WERI-Rb-1 (cell line): ENCODE measurements around the gene FGFR2.

Source experiments
- DNase-seq: peaks from one replicate; pipeline ENCODE4 v3.0.0-alpha.2; 2020
- H3K27ac ChIP-seq: fragments of 250-450 bp; sonication (Bioruptor Pico); 2 replicates; pipeline ENCODE4 v1.5.1; 2020; ENCODE audit warnings: mild to moderate bottlenecking, moderate library complexity
- H3K27me3 ChIP-seq: fragments of 250-450 bp; sonication (Bioruptor Pico); 2 replicates; pipeline ENCODE4 v1.5.1; 2021; ENCODE audit warnings: mild to moderate bottlenecking, low read depth, moderate library complexity; ENCODE audit not compliant: insufficient read depth, severe bottlenecking
- H3K36me3 ChIP-seq: fragments of 250-450 bp; sonication (Bioruptor Pico); 2 replicates; pipeline ENCODE4 v1.5.1; 2020; ENCODE audit warnings: mild to moderate bottlenecking, moderate library complexity
- H3K4me3 ChIP-seq: 2 replicates; pipeline ENCODE4 v1.5.1; 2011; ENCODE audit warnings: low read depth, mild to moderate bottlenecking, control low read depth, low read length
- H3K9me3 ChIP-seq: fragments of 250-450 bp; sonication (Bioruptor Pico); 2 replicates; pipeline ENCODE4 v1.5.1; 2021; ENCODE audit warnings: mild to moderate bottlenecking, moderate library complexity; ENCODE audit not compliant: severe bottlenecking
- TF ChIP-seq, protein P1 (sequence below): IDR thresholded peaks from 2 replicates; pipeline ENCODE4 v1.5.1; 2011; ENCODE audit warnings: low read depth, mild to moderate bottlenecking, control low read depth, inconsistent platforms, low read length

The FGFR2 gene

DNA sequence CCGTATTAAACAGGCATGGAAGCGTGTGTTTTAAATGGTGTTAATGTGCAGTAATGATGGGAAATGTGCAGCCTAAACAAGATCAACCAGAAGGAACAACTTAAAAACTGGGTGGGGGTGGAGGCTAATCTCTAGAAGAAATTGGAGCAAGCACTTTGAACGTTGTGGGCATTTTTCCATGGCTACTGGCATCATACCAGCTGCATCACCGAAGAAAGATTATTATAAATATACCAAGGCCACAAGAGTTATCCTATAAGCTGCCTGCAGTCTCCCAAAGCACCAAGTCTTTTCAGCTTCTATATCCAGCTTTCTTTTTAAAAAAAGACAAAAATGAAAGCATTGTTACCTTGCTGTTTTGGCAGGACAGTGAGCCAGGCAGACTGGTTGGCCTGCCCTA, 79.9 kb downstream of the FGFR2 start:
- TF ChIP-seq, protein P1, sequence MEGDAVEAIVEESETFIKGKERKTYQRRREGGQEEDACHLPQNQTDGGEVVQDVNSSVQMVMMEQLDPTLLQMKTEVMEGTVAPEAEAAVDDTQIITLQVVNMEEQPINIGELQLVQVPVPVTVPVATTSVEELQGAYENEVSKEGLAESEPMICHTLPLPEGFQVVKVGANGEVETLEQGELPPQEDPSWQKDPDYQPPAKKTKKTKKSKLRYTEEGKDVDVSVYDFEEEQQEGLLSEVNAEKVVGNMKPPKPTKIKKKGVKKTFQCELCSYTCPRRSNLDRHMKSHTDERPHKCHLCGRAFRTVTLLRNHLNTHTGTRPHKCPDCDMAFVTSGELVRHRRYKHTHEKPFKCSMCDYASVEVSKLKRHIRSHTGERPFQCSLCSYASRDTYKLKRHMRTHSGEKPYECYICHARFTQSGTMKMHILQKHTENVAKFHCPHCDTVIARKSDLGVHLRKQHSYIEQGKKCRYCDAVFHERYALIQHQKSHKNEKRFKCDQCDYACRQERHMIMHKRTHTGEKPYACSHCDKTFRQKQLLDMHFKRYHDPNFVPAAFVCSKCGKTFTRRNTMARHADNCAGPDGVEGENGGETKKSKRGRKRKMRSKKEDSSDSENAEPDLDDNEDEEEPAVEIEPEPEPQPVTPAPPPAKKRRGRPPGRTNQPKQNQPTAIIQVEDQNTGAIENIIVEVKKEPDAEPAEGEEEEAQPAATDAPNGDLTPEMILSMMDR: no peak
- Histone ChIP-seq H3K27me3 (no peaks in the 10 kb centered on the region), H3K4me3 (no peak overlapping the region), H3K9me3 (no peaks in the 10 kb centered on the region), H3K27ac (no peak overlapping the region), H3K36me3 (peaks cover 6% of the 10 kb centered on the region)
- DNase-seq: no peak

DNA sequence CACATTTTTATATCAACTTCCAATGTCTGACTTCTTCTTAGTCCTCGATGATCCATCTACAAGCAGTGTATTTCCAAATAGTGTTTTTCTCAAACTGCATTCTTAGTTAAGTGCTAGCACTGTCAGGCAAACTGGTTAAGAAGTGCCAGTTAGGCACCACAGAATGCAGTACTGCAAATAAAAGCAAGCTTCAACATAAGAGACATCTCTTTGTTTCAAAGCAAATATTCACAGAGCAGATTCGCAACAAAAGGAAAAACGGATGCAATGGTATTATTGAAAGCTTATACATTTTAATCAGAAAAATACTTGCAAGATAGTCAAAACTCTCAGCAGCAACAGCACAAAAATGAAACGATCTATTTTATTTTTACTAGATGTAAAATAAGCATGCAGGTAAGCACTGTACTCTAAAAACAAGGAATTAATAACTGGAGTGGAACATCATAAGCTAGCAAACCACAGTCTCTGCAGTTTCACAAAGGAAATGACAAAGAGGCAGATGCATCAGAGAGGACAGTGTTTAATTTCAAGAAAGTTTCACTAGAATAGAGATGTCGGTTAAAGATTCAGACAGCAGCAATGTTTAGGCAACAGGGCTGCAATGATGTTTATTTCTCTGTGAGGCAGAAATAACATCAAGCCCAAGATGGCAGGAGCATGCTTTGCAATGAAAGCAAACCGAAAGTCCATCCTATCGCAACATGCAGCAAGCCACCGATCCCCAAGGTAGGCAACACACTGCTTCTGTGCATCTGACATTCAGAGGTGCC, 82.0 kb downstream of the FGFR2 start:
- no peak for DNase-seq
- H3K4me3 ChIP-seq: no peak overlapping the region
- H3K36me3 ChIP-seq: peaks cover 6% of the 10 kb centered on the region
- TF ChIP-seq, protein P1: no peak
- no peaks in the 10 kb centered on the region for H3K27me3 ChIP-seq
- no peaks in the 10 kb centered on the region for H3K9me3 ChIP-seq
- H3K27ac ChIP-seq: no peak overlapping the region

DNA sequence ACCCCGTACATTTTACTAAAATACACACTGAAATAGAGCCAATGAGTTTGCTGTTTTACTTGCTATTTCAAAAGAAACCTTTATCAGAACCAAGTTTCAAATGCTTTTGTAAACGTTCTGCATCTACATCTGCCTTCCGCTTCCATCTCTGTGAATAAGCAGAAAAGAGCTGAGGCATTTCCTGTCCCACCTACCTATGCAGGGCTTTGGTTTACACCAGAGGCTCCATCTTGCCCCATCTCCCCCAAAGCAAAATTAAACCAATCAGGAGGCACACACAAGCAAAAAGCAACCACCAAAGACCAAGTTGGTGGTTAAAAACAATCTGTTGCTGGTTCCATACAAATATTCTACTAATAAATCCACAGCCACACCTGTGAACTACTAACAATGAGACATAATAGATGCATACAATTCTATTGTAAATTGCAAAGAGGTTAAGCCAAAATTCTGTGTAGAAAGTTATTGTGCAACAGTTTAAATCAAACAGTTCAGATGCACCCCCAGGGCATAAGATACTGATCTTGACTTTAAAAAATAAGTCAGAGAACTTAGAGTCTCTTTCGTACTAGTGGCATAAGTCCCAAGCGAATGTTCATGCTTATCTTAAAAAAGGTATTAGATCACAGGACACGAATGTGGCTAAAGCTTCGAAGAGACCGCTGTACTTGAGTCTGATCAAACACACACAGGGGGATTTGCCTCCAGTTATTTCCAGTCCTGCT, 83.9 kb downstream of the FGFR2 start:
- Histone ChIP-seq H3K9me3 (no peaks in the 10 kb centered on the region), H3K27me3 (no peaks in the 10 kb centered on the region), H3K4me3 (no peak overlapping the region), H3K27ac (no peak overlapping the region), H3K36me3 (peaks cover 6% of the 10 kb centered on the region)
- TF ChIP-seq, protein P1: no peak
- no peak for DNase-seq

DNA sequence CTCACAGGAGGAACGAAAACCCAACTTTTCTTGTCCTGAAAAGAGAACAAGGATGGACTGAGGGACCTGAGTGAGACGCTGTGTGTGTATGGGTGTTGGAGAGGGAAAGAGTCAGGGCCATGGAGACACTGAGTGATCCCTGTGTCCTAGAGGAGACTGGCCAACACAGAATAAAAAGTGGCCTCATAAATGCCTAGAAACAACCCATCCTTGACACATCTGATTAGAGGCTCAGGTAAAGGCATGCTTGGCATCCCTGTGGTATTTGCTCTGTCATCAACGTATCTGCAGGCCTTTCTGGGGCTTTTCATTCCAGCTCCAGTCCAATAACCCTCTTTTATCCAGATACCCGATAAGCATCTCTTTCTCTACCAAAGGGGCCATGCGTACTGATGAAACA, 86.3 kb downstream of the FGFR2 start:
- H3K27ac ChIP-seq: no peak overlapping the region
- no peaks in the 10 kb centered on the region for H3K27me3 ChIP-seq
- H3K4me3 ChIP-seq: no peak overlapping the region
- no peak for DNase-seq
- H3K36me3 ChIP-seq: peaks cover 2% of the 10 kb centered on the region; the same call in 1 of the 2 replicates
- TF ChIP-seq, protein P1: no peak
- no peaks in the 10 kb centered on the region for H3K9me3 ChIP-seq

DNA sequence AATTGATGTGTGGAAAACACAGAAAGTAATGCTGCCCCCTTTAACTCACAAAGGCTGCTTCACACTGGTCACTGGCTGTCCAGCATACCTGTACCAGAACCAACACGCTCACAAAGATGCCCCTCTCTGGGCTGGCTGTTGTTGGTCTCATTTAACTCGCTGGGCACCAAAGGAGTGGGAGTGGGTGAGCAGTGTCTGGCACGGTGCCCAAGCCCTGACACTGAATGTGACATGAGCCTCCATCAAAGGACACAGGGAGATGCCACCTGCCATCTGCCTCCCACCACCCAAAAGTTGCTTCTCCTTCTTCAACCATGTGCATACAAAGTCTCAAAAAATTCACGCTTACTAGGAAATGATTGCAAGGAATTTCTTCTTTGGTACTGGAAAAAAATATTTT, 86.8 kb downstream of the FGFR2 start:
- Histone ChIP-seq H3K27me3 (no peaks in the 10 kb centered on the region), H3K36me3 (peaks cover 2% of the 10 kb centered on the region; the same call in 1 of the 2 replicates), H3K9me3 (no peaks in the 10 kb centered on the region), H3K27ac (no peak overlapping the region), H3K4me3 (no peak overlapping the region)
- TF ChIP-seq, protein P1: no peak
- DNase-seq: no peak
